HG03108 (cell line): ENCODE results near the gene LGR5.

Experiments used
- ATAC-seq: cut with Tn5 transposase; IDR thresholded peaks from one replicate; pipeline ENCODE4 v1.9.1; 2021; ENCODE audit warnings: moderate library complexity; ENCODE audit not compliant: unreplicated experiment

The LGR5 gene

DNA sequence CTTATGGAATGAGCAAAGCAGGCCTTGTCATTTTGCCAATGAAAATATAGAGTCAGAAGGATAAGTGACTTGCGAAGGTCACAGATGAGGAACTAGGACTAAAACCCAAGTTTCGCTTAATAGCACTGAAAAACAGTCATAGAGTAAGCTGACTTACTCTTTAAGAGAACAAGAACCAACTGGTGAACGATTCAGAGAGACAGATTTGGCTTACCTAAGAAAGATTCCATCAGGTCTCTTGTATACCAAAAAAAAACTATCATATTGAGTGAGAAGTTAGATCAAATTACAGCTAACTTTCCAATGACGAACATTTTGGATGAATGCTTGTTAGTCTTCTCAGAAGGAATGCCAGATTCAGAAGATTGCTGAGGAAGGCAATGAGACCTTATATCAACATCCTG is 149.9 kb downstream of the LGR5 start:
- no peak for ATAC-seq

DNA sequence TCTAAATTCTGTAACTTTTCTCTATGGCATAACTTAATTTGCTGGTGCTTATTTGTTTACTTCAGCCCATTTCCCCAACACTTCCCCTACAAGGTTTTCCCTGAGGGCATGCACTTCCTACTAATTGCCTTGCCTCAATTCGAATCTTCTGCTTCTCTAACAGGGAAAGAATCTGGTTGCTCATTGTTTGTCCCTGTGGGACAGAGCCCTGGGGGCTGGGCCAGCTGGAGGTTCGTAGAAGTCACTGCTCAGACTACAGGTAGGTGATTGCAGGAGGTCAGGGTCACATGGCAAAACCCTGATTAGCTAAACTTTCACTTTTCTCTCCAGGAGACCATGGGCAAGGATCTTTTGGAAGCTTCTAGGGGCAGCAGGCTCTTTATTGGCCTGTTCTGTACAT is 152.0 kb downstream of the LGR5 start:
- ATAC-seq: no peak

GRCh38 chr12:71592841-71593240 is 153.2 kb downstream of the LGR5 start:
- no peak for ATAC-seq

DNA sequence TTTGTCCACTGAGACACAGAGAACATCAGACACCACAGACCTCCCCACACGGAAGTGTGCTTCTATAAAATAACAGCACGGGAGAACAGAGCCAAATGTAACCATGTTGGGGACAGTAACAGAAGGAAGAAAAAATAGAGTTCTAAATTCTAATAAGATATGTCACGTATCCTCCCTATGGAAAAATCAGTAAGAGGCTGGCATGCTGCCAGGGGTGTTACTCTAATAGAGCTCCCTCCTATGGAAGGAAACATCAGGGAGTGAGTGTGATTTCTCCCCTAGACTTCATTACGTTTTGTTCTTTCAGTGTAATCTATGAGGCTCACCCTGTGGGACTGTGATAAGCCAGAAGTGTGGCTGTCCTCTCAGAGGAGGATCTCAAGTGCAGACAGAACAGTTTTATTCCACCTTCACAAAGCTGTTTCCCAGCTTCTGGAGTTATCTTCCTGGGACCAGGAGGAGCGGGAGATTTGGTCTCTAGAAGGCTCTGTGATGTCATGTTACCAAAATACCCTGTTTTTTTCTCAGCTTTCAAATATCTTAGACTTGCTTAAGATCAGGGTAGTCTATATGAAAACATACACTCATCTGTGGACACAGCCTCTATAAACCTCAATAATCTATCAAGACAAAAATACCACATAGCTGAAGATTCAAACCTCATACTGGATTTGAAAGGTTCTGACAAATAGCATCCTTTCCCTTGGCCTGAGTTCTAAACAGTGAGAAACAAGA is 154.8 kb downstream of the LGR5 start:
- no peak for ATAC-seq

DNA sequence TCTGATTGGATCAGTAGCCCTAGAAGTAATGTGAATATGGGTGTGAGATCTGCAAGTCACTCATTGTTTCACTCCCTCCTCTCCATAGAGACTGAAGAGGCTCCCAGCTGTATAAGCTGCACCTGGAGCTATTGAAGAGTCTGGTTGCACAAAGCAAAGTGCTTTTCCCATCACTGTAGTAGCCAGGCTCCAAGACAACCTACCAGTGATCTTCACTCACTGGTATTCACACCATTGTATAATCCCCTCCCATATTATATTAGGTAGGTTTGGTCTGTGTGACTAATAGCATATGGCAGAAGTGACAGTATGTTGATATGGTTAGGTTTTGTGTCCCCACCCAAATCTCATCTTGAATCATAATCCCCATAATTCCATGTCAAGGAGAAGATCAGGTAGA is 159.6 kb downstream of the LGR5 start:
- no peak for ATAC-seq

DNA sequence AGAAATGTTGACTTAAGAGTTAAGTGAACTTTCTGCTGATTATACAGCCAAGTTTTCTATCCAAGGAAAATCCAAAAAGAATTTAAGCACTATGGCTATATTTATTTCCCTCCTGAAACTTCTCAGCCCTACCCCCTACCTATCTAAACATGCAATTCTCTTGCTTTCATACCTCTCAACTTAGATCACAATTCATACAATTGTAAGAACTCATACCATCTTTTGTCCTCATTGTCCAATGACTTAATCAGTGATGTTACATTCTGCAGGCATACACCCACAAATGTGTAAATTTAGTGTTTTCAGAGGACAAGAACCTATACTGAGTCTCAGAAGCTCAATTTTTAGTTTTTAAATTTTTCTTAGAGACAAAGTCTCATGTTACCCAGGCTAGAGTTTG is 161.9 kb downstream of the LGR5 start:
- no peak for ATAC-seq

DNA sequence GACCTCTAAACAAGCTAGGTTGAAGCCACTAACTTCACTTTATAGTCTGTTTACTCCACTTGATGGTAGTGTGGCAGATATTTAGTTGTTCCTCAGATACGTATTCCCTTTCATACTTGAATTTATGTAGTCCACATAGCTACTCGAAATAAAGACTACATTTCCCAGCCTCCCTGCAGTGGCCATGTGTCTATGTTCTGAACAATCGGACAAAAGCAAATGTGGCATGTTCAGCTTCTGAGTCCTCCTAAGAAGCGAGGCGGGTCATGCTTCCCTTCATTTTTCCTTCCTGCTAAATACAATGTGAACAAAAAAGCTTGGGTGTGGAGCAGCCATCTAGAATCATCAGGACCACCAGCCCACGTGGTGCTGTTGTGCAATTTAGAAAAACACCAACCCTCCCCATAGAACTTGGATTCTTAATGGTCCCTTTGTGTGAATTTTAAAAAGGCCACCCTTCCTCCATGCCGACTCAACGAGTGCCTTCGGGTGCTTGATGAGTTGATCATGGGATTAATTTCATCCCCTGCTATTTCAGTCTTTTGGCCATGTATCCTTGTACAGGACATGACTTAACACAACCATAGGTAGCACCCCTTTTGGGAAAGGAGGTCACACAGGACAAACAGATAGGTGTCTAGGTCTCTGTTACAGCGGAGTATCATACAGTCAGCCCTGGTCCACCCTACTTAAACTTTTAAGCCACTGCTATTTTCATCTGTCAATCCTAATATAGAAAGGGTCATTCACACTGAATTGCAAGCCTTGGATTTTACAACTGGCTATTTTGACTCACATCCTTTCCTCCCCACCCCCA is 163.4 kb downstream of the LGR5 start:
- ATAC-seq: no peak

DNA sequence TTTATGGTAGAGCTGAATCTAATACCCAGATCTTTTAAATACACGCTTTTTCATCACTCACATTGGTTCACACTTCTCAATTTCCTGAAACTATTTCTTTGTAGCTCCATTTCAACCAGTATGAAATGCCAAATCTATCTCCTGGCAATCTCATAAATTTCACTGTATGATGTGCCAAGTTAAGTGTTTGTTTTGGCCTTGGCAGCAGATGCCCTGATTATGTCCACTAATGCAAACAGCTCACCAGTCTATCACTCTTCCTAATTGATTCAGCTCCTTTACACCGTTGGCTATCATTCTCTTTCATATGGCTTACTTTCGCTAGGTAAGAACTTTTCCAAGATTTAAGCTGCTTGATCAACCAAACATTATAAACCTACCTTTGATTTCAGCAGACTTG is 165.4 kb downstream of the LGR5 start:
- ATAC-seq: no peak

- no peak for ATAC-seq
Observed at GRCh38 chr12:71607494-71608330, 168.1 kb downstream of the LGR5 start.

DNA sequence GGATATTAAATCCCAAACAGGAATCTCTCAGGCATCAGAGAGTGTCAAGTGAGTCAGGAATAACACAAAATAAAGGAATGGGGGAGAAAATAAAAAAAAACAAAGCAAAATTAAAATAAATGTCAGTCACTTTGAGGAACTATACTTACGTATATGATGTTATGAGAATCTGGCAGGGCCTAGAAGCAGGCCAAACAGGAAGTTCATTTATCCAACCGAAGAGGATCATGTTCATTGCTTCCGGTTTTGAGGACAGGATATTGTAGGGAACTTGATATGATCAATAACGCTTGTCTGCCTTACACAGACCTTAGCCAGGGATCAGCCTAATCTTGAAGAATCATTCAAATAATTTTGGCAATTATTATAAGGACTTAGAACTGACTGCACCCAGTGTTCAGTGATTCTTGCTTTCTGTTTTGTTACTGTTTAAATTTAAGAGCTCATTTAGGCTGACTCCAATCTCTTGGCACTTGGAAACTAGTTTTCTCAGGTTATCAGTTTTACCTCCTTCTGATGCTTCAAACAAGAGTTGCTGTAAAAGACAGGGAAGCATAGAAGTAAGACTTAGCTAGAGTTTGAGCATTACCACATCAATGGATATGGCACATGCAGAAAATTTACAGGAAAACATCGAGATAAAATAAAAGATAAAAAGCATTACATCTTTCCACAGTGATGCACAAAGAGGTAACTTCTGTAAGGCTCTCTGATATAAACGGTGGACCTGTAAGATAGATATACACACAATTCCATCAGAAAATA is 170.6 kb downstream of the LGR5 start:
- no peak for ATAC-seq

GRCh38 chr12:71621938-71622337 is 182.3 kb downstream of the LGR5 start:
- no peak for ATAC-seq

GRCh38 chr12:71625476-71625875 is 185.9 kb downstream of the LGR5 start:
- ATAC-seq: no peak

GRCh38 chr12:71626098-71626497 is 186.5 kb downstream of the LGR5 start:
- peak; percentile 57 for ATAC-seq

DNA sequence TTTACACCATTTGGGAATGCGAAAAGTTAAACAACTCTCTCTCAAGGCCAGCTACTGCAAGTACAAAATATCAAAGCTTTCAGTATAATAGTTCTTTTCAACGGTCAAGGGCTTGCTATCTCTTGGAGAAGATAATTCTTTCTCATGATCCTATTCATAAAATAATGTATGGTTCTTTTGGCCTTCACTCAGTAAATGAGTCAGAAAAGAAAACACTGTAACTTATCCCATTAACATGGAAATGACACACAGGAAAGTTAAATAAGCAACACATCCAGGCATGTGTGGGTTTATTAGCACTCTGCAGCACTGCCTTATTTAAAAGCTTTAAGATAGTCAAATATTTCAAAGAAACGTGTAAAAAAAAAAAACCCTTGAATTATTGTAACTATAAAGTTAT is 187.2 kb downstream of the LGR5 start:
- no peak for ATAC-seq

DNA sequence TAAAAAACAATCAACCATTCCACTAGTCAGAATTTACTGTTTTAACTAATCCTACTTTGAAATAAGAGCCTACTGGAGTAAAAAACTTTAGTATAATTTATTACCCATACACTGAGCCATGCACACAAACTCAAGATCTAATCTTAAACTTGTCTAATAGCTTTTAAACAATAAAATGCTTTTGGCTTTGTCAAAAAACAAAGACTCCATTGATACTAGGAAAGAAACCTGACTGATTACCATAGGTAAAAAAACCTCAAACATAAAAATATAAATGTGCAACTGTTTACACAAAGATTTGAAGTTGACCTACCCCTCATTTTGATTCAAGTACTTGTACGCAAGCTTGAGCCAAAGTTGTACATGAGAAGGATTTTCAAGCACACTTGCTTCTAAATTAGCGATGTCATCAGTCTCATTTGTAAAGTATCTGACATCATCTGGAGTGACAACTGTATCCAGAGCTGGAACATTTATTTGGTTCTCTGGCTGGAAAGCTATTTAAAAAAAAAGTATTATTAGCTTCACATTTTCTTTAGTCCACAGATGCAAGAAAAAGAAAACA is 187.9 kb downstream of the LGR5 start:
- no peak for ATAC-seq
